Measurements from ENCODE around the gene BOLA3.
"Not testable (repeated sequence)": the region's sequence is repeated elsewhere in the genome, so short reads cannot be mapped to it uniquely, and the experiment has no call there.

BOLA3 gene

DNA sequence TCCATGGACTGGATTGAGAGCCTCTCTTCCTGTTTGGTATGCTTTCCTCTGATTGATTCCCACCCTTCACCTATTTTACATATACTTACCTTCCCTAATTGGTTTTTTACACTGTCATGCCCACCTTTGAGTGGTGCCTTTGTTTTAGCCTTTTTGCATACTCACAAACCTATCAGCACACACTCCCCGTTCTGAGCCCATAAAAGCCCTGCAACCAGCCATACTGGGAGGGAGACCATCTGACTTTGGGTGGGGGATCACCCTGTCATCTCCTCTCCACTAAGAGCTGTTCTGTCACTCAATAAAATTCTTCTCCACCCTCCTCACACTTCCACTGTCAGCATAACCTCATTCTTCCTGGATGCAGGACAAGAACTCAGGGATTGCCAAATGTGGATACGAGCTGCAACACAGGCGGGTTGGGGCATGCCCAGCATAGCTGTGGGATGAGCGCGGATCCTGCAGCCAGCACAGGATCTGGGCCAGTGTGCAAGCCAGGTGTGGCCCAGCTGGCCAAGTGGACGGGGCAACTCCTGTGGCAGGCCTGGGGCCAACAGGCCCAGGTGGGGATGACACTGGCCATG lies 40.4 kb upstream of the BOLA3 start:
- no peak for DNase-seq (ENCODE audit: extremely low spot score)
- CTCF ChIA-PET: interaction anchor here (1.0 to 3.1 kb wide), 2 partner anchors 10 to 13 kb away, joined by 3 to 15 read pairs; partner anchors contain the start of gene MTHFD2
- no peak for TF ChIP-seq CTCF (IDR thresholded peaks at IDR 0.05; ENCODE audit: control extremely low read depth, extremely low read depth, low read depth, missing control alignments)
- POLR2A ChIA-PET: interaction anchor here (0.7 to 1.3 kb wide), 3 partner anchors 10 to 451 kb away, joined by 3 to 10 read pairs (median 5); partner anchors contain the start of genes MTHFD2 and TPRKB

DNA sequence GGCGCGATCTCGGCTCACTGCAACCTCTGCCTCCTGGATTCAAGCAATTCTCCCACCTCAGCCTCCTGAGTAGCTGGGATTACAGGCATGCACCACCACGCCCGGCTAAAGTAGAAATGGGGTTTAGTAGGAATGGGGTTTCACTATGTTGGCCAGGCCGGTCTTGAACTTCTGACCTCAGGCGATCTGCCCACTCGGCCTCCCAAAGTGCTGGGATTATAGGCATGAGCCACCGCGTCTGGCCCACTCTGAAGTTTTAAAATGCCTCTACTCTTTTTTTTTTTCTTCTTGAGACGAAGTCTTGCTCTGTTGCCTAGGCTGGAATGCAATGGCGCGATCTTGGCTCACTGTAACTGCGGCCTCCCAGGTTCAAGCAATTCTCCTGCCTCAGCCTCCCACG lies 39.0 kb upstream of the BOLA3 start:
- CTCF ChIA-PET: interaction anchor here (0.9 to 3.7 kb wide), 2 partner anchors 8 to 11 kb away, joined by 3 to 26 read pairs; partner anchors contain the start of genes MOB1A and MTHFD2
- POLR2A ChIA-PET; DNase-seq (ENCODE audit: extremely low spot score): not testable (repeated sequence)

DNA sequence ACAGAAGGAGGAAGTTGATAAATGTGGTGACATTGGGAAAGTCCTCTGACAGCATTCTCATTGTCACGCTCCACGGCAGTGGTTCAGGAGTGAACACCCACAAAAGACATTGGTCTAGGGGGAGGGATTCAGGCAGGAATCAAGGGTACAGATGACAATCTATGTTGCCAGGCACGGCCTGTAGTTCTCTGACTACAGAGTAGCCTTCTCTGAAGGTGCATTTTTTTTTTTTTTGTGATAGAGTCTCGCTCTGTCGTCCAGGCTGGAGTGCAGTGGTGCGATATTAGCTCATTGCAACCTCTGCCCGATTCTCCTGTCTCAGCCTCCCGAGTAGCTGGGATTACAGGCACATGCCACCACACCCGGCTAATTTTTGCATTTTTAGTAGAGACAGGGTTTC lies 38.3 kb upstream of the BOLA3 start:
- DNase-seq (ENCODE audit: extremely low spot score): peak; percentile 71
- CTCF ChIA-PET: interaction anchor here (0.9 to 3.7 kb wide), 2 partner anchors 8 to 12 kb away, joined by 3 to 26 read pairs; partner anchors contain the start of genes MOB1A and MTHFD2
- POLR2A ChIA-PET: no interaction called here
- no peak for TF ChIP-seq CTCF (IDR thresholded peaks at IDR 0.05; ENCODE audit: control extremely low read depth, extremely low read depth, low read depth, missing control alignments)

GRCh38 chr2:74183878-74184277 lies 36.2 kb upstream of the BOLA3 start:
- TF ChIP-seq CTCF (IDR thresholded peaks at IDR 0.05; ENCODE audit: control extremely low read depth, extremely low read depth, low read depth, missing control alignments): no peak
- ChIA-PET CTCF (interaction anchor here (1.0 to 3.7 kb wide), 5 partner anchors 9 to 20 kb away, joined by 3 to 26 read pairs (median 3); partner anchors contain the start of gene MTHFD2), POLR2A (interaction anchor here (0.6 to 1.3 kb wide), 2 partner anchors 9 to 15 kb away, joined by 3 to 8 read pairs; partner anchors contain the start of gene MTHFD2)
- DNase-seq (ENCODE audit: extremely low spot score): no peak

DNA sequence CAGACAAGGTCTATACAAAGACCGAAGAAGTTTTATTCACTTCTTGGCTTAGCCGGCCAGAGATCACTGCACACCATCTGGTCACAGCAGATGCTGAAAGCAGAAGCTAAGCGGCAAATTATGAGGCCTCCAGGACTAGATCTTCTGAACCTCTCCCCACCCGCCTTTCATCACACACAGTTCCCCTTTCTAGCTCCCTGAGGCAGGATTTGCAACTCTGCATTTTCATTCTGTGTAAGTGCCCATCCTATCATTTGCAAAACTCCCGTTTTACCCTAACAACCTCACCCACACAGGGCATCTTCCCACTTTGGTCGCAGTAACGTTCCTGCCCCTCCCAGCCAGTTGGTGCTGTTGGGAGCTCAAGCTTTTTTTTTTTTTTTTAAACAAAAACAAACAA lies 34.0 kb upstream of the BOLA3 start:
- POLR2A ChIA-PET: interaction anchor here (0.6 to 1.9 kb wide), 5 partner anchors 10 to 301 kb away, joined by 3 to 16 read pairs (median 4); partner anchors contain the start of gene MTHFD2
- CTCF ChIA-PET: interaction anchor here (0.9 to 5.6 kb wide), 6 partner anchors 10 to 154 kb away, joined by 3 to 75 read pairs (median 5); partner anchors contain the start of gene MTHFD2
- DNase-seq (ENCODE audit: extremely low spot score): peak; percentile 63
- no peak for TF ChIP-seq CTCF (IDR thresholded peaks at IDR 0.05; ENCODE audit: control extremely low read depth, extremely low read depth, low read depth, missing control alignments)

DNA sequence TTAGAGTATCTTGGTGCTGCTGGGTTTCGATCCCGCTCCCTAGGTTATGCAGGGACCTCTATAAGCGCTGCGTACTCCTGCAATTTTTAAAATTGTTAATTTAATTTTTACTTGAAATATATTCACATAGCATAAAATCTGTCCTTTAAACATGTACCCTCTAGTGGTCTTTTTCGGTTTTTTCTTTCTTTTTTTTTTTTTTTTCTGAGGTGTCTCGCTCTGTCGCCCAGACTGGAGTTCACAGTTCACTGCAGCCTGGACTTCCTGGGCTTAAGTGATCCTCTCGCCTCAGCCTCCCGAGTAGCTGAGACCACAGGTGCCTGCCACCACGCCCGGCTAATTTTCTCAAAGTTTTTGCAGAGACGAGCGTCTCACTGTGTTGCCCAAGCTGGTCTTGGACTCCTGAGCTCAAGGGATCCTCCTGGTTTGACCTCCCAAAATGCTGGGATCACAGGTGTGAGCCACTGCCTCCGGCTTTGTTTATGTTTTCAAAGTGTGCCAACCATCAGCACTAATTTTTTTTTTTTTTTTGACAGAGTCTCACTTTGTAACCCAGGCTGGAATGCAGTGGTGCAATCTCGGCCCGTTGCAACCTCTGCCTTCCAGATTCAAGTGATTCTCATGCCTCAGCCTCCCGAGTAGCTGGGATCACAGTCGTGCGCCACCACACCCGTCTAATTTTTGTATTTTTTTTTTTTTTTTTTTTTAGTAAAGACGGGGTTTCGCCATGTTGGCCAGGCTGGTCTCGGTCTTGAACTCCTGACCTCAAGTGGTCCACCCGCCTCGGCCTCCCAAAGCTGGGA lies 31.6 kb upstream of the BOLA3 start:
- POLR2A ChIA-PET: interaction anchor here (0.7 to 1.7 kb wide), 8 partner anchors 10 to 147 kb away, joined by 3 to 26 read pairs (median 4); partner anchors contain the start of gene MTHFD2
- CTCF ChIA-PET: interaction anchor here (1.1 to 5.6 kb wide), 11 partner anchors 11 to 357 kb away, joined by 3 to 75 read pairs (median 5); partner anchors contain the start of genes BOLA3 and MTHFD2
- no peak for TF ChIP-seq CTCF (IDR thresholded peaks at IDR 0.05; ENCODE audit: control extremely low read depth, extremely low read depth, low read depth, missing control alignments)
- DNase-seq (ENCODE audit: extremely low spot score): no peak
